ENCODE data around the gene USP12.

The USP12 gene

GRCh38 chr13:27170516-27171243, 931 bp downstream of the USP12 start:
- Histone ChIP-seq H3K4me3 (replicated peaks; ENCODE audit: insufficient read depth, low read length) (peak overlapping the region; percentile 62), H3K27ac (replicated peaks) (peak overlapping the region; percentile 59), H3K27me3 (ENCODE audit: insufficient read depth, poor library complexity, severe bottlenecking) (no peaks in the 10 kb centered on the region)
- no peak for TF ChIP-seq GABPA (IDR thresholded peaks at IDR 0.05; ENCODE audit: low read depth)
- no peak for TF ChIP-seq CTCF (IDR thresholded peaks at IDR 0.05; ENCODE audit: insufficient read depth, low read length)
- TF ChIP-seq REST (IDR thresholded peaks at IDR 0.05; ENCODE audit: insufficient replicate concordance, low read depth): no peak
- TF ChIP-seq POLR2AphosphoS5 (IDR thresholded peaks at IDR 0.05; ENCODE audit: low read depth): no peak
- no peak for TF ChIP-seq SPI1 (IDR thresholded peaks at IDR 0.05; ENCODE audit: borderline replicate concordance, low read depth)
- DNase-seq (ENCODE audit: low read depth in 1 of 2, low spot score in 1 of 2): peak in 1 of 2 experiments; percentile 32

- DNase-seq (ENCODE audit: low read depth in 1 of 2, low spot score in 1 of 2): no peak
- peak overlapping the region; percentile 59; the same call in 1 of the 2 replicates for H3K27ac ChIP-seq (replicated peaks)
- no peaks in the 10 kb centered on the region for H3K27me3 ChIP-seq (ENCODE audit: insufficient read depth, poor library complexity, severe bottlenecking)
- H3K4me3 ChIP-seq (replicated peaks; ENCODE audit: insufficient read depth, low read length): peak overlapping the region; percentile 62; the same call in 1 of the 2 replicates
- no peak for TF ChIP-seq POLR2AphosphoS5 (IDR thresholded peaks at IDR 0.05; ENCODE audit: low read depth)
- no peak for TF ChIP-seq REST (IDR thresholded peaks at IDR 0.05; ENCODE audit: insufficient replicate concordance, low read depth)
- TF ChIP-seq SPI1 (IDR thresholded peaks at IDR 0.05; ENCODE audit: borderline replicate concordance, low read depth): no peak
- no peak for TF ChIP-seq GABPA (IDR thresholded peaks at IDR 0.05; ENCODE audit: low read depth)
- no peak for TF ChIP-seq CTCF (IDR thresholded peaks at IDR 0.05; ENCODE audit: insufficient read depth, low read length)
Measured at GRCh38 chr13:27170221-27170515, 1.4 kb downstream of the USP12 start.

- DNase-seq (ENCODE audit: low read depth in 1 of 2, low spot score in 1 of 2): no peak
- no peak for TF ChIP-seq SPI1 (IDR thresholded peaks at IDR 0.05; ENCODE audit: borderline replicate concordance, low read depth)
- no peak for TF ChIP-seq POLR2AphosphoS5 (IDR thresholded peaks at IDR 0.05; ENCODE audit: low read depth)
- TF ChIP-seq REST (IDR thresholded peaks at IDR 0.05; ENCODE audit: insufficient replicate concordance, low read depth): no peak
- no peak for TF ChIP-seq GABPA (IDR thresholded peaks at IDR 0.05; ENCODE audit: low read depth)
- no peak for TF ChIP-seq CTCF (IDR thresholded peaks at IDR 0.05; ENCODE audit: insufficient read depth, low read length)
- H3K27me3 ChIP-seq (ENCODE audit: insufficient read depth, poor library complexity, severe bottlenecking): no peaks in the 10 kb centered on the region
- H3K4me3 ChIP-seq (replicated peaks; ENCODE audit: insufficient read depth, low read length): no peak overlapping the region
- no peak overlapping the region for H3K27ac ChIP-seq (replicated peaks)
Measured at GRCh38 chr13:27168906-27169657, 2.5 kb downstream of the USP12 start.

Data from HL-60 (cell line).